Nephron progenitor cell (in vitro differentiated cells): ENCODE measurements around the gene KIAA0040.

Experiments
- DNase-seq: peaks from one replicate; pipeline ENCODE4 v3.0.0; 2021
- H3K27ac Mint-ChIP-seq: 2 replicates; pipeline ENCODE4 v1.8.0; 2021; ENCODE audit warnings: mild to moderate bottlenecking, moderate library complexity, mixed read lengths
- H3K27me3 Mint-ChIP-seq: 2 replicates; pipeline ENCODE4 v1.8.0; 2021; ENCODE audit warnings: mild to moderate bottlenecking, low read depth, mixed read lengths; ENCODE audit not compliant: poor library complexity
- H3K36me3 Mint-ChIP-seq: 2 replicates; pipeline ENCODE4 v1.8.0; 2021; ENCODE audit warnings: low read depth, mixed read lengths
- H3K4me1 Mint-ChIP-seq: 2 replicates; pipeline ENCODE4 v1.8.0; 2021; ENCODE audit warnings: mixed read lengths
- H3K4me3 Mint-ChIP-seq: 2 replicates; pipeline ENCODE4 v1.8.0; 2021; ENCODE audit warnings: mild to moderate bottlenecking, moderate library complexity, mixed read lengths
- H3K9me3 Mint-ChIP-seq: 2 replicates; pipeline ENCODE4 v1.8.0; 2021; ENCODE audit warnings: mild to moderate bottlenecking, moderate library complexity, mixed read lengths
- CTCF ChIP-seq: fragments of 200-600 bp; sonication (generic); IDR thresholded peaks from 2 replicates; pipeline ENCODE4 v1.5.0; 2021; ENCODE audit warnings: antibody characterized with exemption

Gene KIAA0040

GRCh38 chr1:175145899-175146528 lies 46.6 kb downstream of the KIAA0040 start:
- no peak for DNase-seq
- Mint-ChIP-seq H3K4me3 (no peak overlapping the region), H3K9me3 (peaks cover 4% of the 10 kb centered on the region), H3K27ac (no peak overlapping the region), H3K36me3 (no peaks in the 10 kb centered on the region), H3K27me3 (peaks cover 44% of the 10 kb centered on the region), H3K4me1 (peaks cover 12% of the 10 kb centered on the region)
- TF ChIP-seq CTCF: no peak

GRCh38 chr1:175138579-175138978 lies 54.0 kb downstream of the KIAA0040 start:
- H3K27ac Mint-ChIP-seq: no peak overlapping the region
- TF ChIP-seq CTCF: no peak
- H3K4me3 Mint-ChIP-seq: no peak overlapping the region
- no peak for DNase-seq
- H3K4me1 Mint-ChIP-seq: no peaks in the 10 kb centered on the region
- H3K27me3 Mint-ChIP-seq: peaks cover 7% of the 10 kb centered on the region
- H3K36me3 Mint-ChIP-seq: no peaks in the 10 kb centered on the region
- no peaks in the 10 kb centered on the region for H3K9me3 Mint-ChIP-seq

GRCh38 chr1:175137369-175137768 lies 55.2 kb downstream of the KIAA0040 start:
- no peaks in the 10 kb centered on the region for H3K4me1 Mint-ChIP-seq
- TF ChIP-seq CTCF: no peak
- H3K27ac Mint-ChIP-seq: no peak overlapping the region

GRCh38 chr1:175136246-175136645 lies 56.3 kb downstream of the KIAA0040 start:
- no peak for TF ChIP-seq CTCF
- Mint-ChIP-seq H3K4me3 (no peak overlapping the region), H3K9me3 (no peaks in the 10 kb centered on the region), H3K27ac (no peak overlapping the region), H3K4me1 (no peaks in the 10 kb centered on the region), H3K36me3 (no peaks in the 10 kb centered on the region), H3K27me3 (peaks cover 7% of the 10 kb centered on the region)
- DNase-seq: no peak

More at GRCh38 chr1:175137369-175137768, 55.2 kb downstream of the KIAA0040 start:
- DNase-seq: no peak
- no peak overlapping the region for H3K4me3 Mint-ChIP-seq
- H3K36me3 Mint-ChIP-seq: no peaks in the 10 kb centered on the region
- H3K9me3 Mint-ChIP-seq: no peaks in the 10 kb centered on the region
- H3K27me3 Mint-ChIP-seq: peaks cover 7% of the 10 kb centered on the region

- H3K4me3 Mint-ChIP-seq: no peak overlapping the region
- H3K9me3 Mint-ChIP-seq: no peaks in the 10 kb centered on the region
- no peak for DNase-seq
- no peak overlapping the region for H3K27ac Mint-ChIP-seq
- peaks cover 5% of the 10 kb centered on the region for H3K4me1 Mint-ChIP-seq
- no peaks in the 10 kb centered on the region for H3K36me3 Mint-ChIP-seq
- no peak for TF ChIP-seq CTCF
- H3K27me3 Mint-ChIP-seq: peaks cover 7% of the 10 kb centered on the region
Observed at GRCh38 chr1:175134500-175134899, 58.1 kb downstream of the KIAA0040 start.

GRCh38 chr1:175133673-175134435 lies 58.7 kb downstream of the KIAA0040 start:
- Mint-ChIP-seq H3K36me3 (no peaks in the 10 kb centered on the region), H3K9me3 (no peaks in the 10 kb centered on the region), H3K27me3 (peaks cover 7% of the 10 kb centered on the region), H3K4me3 (no peak overlapping the region), H3K27ac (no peak overlapping the region), H3K4me1 (peaks cover 5% of the 10 kb centered on the region)
- no peak for TF ChIP-seq CTCF
- no peak for DNase-seq
